Heart left ventricle (tissue), 13 donors: ENCODE results near the gene SPDL1.

Experiments used
- POLR2A ChIP-seq, 2 donors: fragments of 450-650 bp; IDR thresholded peaks; one replicate each; pipeline ENCODE4 v1.6.1; 2017; ENCODE audit warnings: antibody characterized with exemption in 2 of 2, mild to moderate bottlenecking in 2 of 2, moderate library complexity in 2 of 2
- TF ChIP-seq, protein P1 (sequence below), 12 donors: fragments of 200-600 bp; sonication (generic) in 4 of 12; IDR thresholded peaks; one replicate each; pipeline versions ENCODE4 v1.5.0 to v1.8.0; 2018 to 2022; ENCODE audit warnings: antibody characterized with exemption in 12 of 12, mild to moderate bottlenecking in 5 of 12
- donor health status: ischemic (EF 13 %, LVEDD 7.1; RV severe dilation, severe dysfunction).
- donor health status: DM: no; HTN: yes; CAD: no.
- donor health status: DM: no; HTN: no; CAD: no.
- donor health status: ischemic (EF 25% LVEDD 6.9; RV normal size, moderate dysfunction).
- donor health status: ischemic (EF 25% LVEDD 5.7; RV mildly dilated, moderate dysfunction).
- donor health status: ischemic (EF 35%, LVEDD 5.7; RV mildly dilated, moderate dysfunction).
- donor health status: nonischemic (EF 11% LVEDD 7.7; RV severe dilation, severe dysfunction).
- donor health status: DM: yes; HTN: yes; CAD: no.
- donor health status: PGD.
- donor health status: ischemic (EF 29% LVEDD 5.4; RV normal size, mild dysfunction).
- donor health status: nonischemic (EF 23%, LVEDD 6.1; RV moderate dilation, normal function).

GRCh38 chr5:169542811-169543210 is 40.8 kb upstream of the SPDL1 start:
- TF ChIP-seq, protein P1, sequence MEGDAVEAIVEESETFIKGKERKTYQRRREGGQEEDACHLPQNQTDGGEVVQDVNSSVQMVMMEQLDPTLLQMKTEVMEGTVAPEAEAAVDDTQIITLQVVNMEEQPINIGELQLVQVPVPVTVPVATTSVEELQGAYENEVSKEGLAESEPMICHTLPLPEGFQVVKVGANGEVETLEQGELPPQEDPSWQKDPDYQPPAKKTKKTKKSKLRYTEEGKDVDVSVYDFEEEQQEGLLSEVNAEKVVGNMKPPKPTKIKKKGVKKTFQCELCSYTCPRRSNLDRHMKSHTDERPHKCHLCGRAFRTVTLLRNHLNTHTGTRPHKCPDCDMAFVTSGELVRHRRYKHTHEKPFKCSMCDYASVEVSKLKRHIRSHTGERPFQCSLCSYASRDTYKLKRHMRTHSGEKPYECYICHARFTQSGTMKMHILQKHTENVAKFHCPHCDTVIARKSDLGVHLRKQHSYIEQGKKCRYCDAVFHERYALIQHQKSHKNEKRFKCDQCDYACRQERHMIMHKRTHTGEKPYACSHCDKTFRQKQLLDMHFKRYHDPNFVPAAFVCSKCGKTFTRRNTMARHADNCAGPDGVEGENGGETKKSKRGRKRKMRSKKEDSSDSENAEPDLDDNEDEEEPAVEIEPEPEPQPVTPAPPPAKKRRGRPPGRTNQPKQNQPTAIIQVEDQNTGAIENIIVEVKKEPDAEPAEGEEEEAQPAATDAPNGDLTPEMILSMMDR (IDR thresholded peaks at IDR 0.05): no peak
- no peak for TF ChIP-seq POLR2A (IDR thresholded peaks at IDR 0.05)
